HG03064 (cell line): ENCODE data around the gene MED13.
"Not testable (repeated sequence)": the region's sequence is repeated elsewhere in the genome, so short reads cannot be mapped to it uniquely, and the experiment has no call there.

ENCODE experiments used
- ATAC-seq: cut with Tn5 transposase; IDR thresholded peaks from one replicate; pipeline ENCODE4 v1.9.1; 2021; ENCODE audit warnings: low read depth; ENCODE audit not compliant: unreplicated experiment

Gene MED13

GRCh38 chr17:62057696-62058095 lies 7.4 kb downstream of the MED13 start:
- ATAC-seq: no peak

GRCh38 chr17:62052765-62053338 lies 12.2 kb downstream of the MED13 start:
- ATAC-seq: no peak

- no peak for ATAC-seq
These were observed 14.0 kb downstream of the MED13 start for GRCh38 chr17:62051053-62051452.

- no peak for ATAC-seq
These were observed 15.8 kb downstream of the MED13 start for GRCh38 chr17:62049299-62049698.

- no peak for ATAC-seq
These were observed 16.8 kb downstream of the MED13 start for GRCh38 chr17:62048262-62048661.

- no peak for ATAC-seq
These were observed 19.6 kb downstream of the MED13 start for GRCh38 chr17:62045517-62045916.

- ATAC-seq: no peak
These were observed 20.0 kb downstream of the MED13 start for GRCh38 chr17:62045109-62045508.

- no peak for ATAC-seq
These were observed 21.5 kb downstream of the MED13 start for GRCh38 chr17:62043602-62044001.

- ATAC-seq: no peak
These were observed 21.9 kb downstream of the MED13 start for GRCh38 chr17:62043140-62043539.

- ATAC-seq: no peak
These were observed 26.8 kb downstream of the MED13 start for GRCh38 chr17:62038248-62038647.

GRCh38 chr17:62033317-62033716 lies 31.8 kb downstream of the MED13 start:
- ATAC-seq: no peak

GRCh38 chr17:62032480-62032879 lies 32.6 kb downstream of the MED13 start:
- no peak for ATAC-seq

GRCh38 chr17:62030264-62030663 lies 34.8 kb downstream of the MED13 start:
- ATAC-seq: no peak

GRCh38 chr17:62024866-62025265 lies 40.2 kb downstream of the MED13 start:
- ATAC-seq: no peak

GRCh38 chr17:62017912-62018311 lies 47.2 kb downstream of the MED13 start:
- no peak for ATAC-seq

- ATAC-seq: no peak
These were observed 47.6 kb downstream of the MED13 start for GRCh38 chr17:62017496-62017895.

- no peak for ATAC-seq
These were observed 50.6 kb downstream of the MED13 start for GRCh38 chr17:62014526-62014925.

GRCh38 chr17:62009220-62009619 lies 55.9 kb downstream of the MED13 start:
- ATAC-seq: no peak

- ATAC-seq: no peak
These were observed 56.8 kb downstream of the MED13 start for GRCh38 chr17:62008294-62008693.

GRCh38 chr17:62004388-62004787 lies 60.7 kb downstream of the MED13 start:
- no peak for ATAC-seq

- not testable (repeated sequence) for ATAC-seq
These were observed 61.9 kb downstream of the MED13 start for GRCh38 chr17:62003141-62003540.

- ATAC-seq: no peak
These were observed 64.0 kb downstream of the MED13 start for GRCh38 chr17:62001105-62001504.

- ATAC-seq: no peak
These were observed 64.9 kb downstream of the MED13 start for GRCh38 chr17:62000186-62000585.
